Ovary (tissue), 9 donors: ENCODE data around the gene GPR78. TPM values are rescaled to one million over a fixed set of nuclear protein-coding genes. Genes with fewer than 3 reads are reported as not detected.

Experiments
- DNase-seq, 5 donors: peaks; one replicate each; pipeline ENCODE4 v3.0.0-alpha.2; 2019 to 2020
- H3K27ac ChIP-seq, 2 donors: fragments of 200-600 bp; one replicate each; pipeline versions ENCODE4 v1.5.1 to v1.8.0; 2019 to 2022
- H3K27me3 ChIP-seq: fragments of 200-600 bp; one replicate; pipeline ENCODE4 v1.8.0; 2022
- H3K36me3 ChIP-seq: fragments of 200-600 bp; sonication (generic); one replicate; pipeline ENCODE4 v1.5.1; 2019
- H3K4me1 ChIP-seq: one replicate; pipeline ENCODE4 v1.8.1; 2013; ENCODE audit warnings: mild to moderate bottlenecking, moderate library complexity; ENCODE audit not compliant: insufficient read depth
- H3K4me3 ChIP-seq: fragments of 200-600 bp; sonication (generic); one replicate; pipeline ENCODE4 v1.5.1; 2017
- H3K9me3 ChIP-seq, 2 donors: fragments of 200-600 bp in 1 of 2; sonication (generic) in 1 of 2; one replicate each; pipeline versions ENCODE4 v1.5.1 to v1.8.1; 2013 to 2019; ENCODE audit warnings: mild to moderate bottlenecking in 1 of 2, moderate library complexity in 1 of 2
- EP300 ChIP-seq: sonication (generic); formaldehyde crosslinking; IDR thresholded peaks from one replicate; pipeline ENCODE4 v1.6.1; 2017; ENCODE audit warnings: antibody characterized with exemption
- POLR2A ChIP-seq: fragments of 450-650 bp; IDR thresholded peaks from one replicate; pipeline ENCODE4 v1.6.1; 2017; ENCODE audit warnings: antibody characterized with exemption, mild to moderate bottlenecking, moderate library complexity
- WGBS, 3 donors: extraction: QIAGEN DNeasy Blood & Tissue Kit in 1 of 3; methylation state at CpG; one replicate each; pipeline versions ENCODE4 v1.1.5 to v1.1.7; 2013 to 2017; 5-methylcytosine and 5-hydroxymethylcytosine counted together
- intact Hi-C, 4 donors: fragments of 100-400 bp; cut with DNase I; formaldehyde crosslinking; loops; one replicate each; pipeline versions ENCODE4 v1.11.0 to v1.15.1; 2022 to 2023
- polyA plus RNA-seq, 2 donors: library from polyadenylated mRNA; stranded (reverse); fragments of 200-250 nt in 1 of 2; fragments of 350-450 nt in 1 of 2; fragmentation: Illumina TruSeq in 1 of 2; extraction: RNeasy Lipid Tissue Mini Kit (QIAGEN cat#74804) in 1 of 2; gene quantifications; one replicate each; pipeline ENCODE4 v1.2.3, GENCODE V29; 2013 to 2014
- total RNA-seq, 7 donors: library from RNA; depleted of rRNA in 2 of 7; stranded (reverse); fragments of >200 nt in 2 of 7; fragmentation: NEBNext Ultra II Directional in 3 of 7; extraction: Animal tissue kit (Norgen Biotek cat#: 25700) in 3 of 7; gene quantifications; one replicate each; pipeline versions ENCODE4 v1.1.0 to v1.2.4, GENCODE V29; 2016 to 2023
- TF ChIP-seq, protein P1 (sequence below), 3 donors: fragments of 450-650 bp in 2 of 3; fragments of 200-600 bp in 1 of 3; IDR thresholded peaks; one replicate each; pipeline versions ENCODE4 v1.5.1 to v1.8.0; 2016 to 2022; ENCODE audit warnings: antibody characterized with exemption in 3 of 3, mild to moderate bottlenecking in 1 of 3
- donor health status: DM: no; HTN: no; CAD: no; lungs with moderate emphysema.
- donor health status: DM: no; HTN: no; CAD: no.
- donor health status: Bipolar disorder and iron deficiency.
- donor health status: DM: yes; HTN: yes; CAD: no.
- donor health status: DM: no; HTN: no; CAD: no.
- donor health status: DM: yes; HTN: yes; CAD: no.

Gene GPR78
- total and polyA plus RNA-seq, 9 donors: 1.0 to 14.7 (median 5.4) TPM

DNA sequence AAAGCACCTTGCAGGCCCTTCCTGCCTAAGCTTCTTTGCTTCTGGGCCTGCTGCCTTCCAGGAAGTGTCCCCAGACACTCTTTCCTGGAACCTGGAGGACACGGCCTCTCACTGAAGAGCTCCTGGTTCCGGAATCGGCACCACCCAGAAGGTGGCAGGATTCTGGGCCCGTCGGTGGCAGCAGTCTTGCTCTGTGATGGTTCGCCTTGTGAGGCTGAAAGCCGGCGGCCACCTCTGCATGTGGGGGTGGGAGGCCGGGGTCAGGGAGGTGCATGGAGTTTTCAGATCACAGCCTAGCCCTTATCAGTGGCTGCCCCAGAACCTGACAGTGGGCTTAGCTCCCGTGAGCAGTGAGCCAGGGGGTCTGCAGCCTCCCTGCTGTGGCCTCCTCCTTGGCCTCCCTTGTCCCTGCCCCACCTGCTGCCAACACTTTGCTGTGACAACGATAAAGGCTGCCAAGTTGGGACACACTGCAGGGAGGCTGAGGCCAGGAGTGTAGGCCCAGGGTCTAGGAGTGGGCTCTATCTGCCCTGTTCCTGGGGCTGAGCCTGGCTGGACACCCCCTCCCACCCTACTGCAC is 30.8 kb upstream of the GPR78 start:
- Histone ChIP-seq H3K36me3 (no peaks in the 10 kb centered on the region), H3K9me3 (no peaks in the 10 kb centered on the region), H3K4me1 (peaks cover 5% of the 10 kb centered on the region), H3K27me3 (no peaks in the 10 kb centered on the region), H3K4me3 (no peak overlapping the region), H3K27ac (no peak overlapping the region)
- WGBS, 3 donors: 76 to 87% (median 81%) methylated on average over 11 of the region's 11 CpGs
- TF ChIP-seq, protein P1, sequence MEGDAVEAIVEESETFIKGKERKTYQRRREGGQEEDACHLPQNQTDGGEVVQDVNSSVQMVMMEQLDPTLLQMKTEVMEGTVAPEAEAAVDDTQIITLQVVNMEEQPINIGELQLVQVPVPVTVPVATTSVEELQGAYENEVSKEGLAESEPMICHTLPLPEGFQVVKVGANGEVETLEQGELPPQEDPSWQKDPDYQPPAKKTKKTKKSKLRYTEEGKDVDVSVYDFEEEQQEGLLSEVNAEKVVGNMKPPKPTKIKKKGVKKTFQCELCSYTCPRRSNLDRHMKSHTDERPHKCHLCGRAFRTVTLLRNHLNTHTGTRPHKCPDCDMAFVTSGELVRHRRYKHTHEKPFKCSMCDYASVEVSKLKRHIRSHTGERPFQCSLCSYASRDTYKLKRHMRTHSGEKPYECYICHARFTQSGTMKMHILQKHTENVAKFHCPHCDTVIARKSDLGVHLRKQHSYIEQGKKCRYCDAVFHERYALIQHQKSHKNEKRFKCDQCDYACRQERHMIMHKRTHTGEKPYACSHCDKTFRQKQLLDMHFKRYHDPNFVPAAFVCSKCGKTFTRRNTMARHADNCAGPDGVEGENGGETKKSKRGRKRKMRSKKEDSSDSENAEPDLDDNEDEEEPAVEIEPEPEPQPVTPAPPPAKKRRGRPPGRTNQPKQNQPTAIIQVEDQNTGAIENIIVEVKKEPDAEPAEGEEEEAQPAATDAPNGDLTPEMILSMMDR (IDR thresholded peaks at IDR 0.05): no peak
- TF ChIP-seq EP300 (no peak), POLR2A (no peak)
- intact Hi-C loops: no loop called here
- peak in 1 of 5 donors; percentile 12 for DNase-seq

DNA sequence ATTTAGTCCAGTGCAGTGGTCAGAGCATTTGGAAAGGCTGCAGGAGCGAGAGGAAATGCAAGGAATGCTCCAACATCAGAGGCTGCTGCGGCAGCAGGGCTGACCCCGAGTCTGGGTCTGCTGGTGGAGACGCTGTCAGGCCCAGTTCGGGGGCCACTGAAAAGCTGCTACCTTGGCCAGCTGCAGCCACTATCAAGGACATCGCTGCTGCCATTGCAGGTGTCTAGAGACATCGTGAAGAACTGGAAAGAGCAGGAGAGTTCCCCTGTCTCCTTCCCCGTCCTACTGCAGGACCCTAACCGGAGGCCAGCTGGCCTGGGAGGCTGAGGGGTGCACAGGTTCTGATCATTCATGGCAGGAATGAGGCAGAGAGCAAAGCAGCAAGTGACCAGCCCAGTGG is 29.5 kb upstream of the GPR78 start:
- no peak overlapping the region for H3K4me3 ChIP-seq
- peak in 1 of 5 donors; percentile 28 for DNase-seq
- no peaks in the 10 kb centered on the region for H3K9me3 ChIP-seq
- 51 to 66% (median 60%) methylated on average over 9 of the region's 9 CpGs for WGBS, 3 donors
- H3K4me1 ChIP-seq: peaks cover 5% of the 10 kb centered on the region
- no peaks in the 10 kb centered on the region for H3K27me3 ChIP-seq
- TF ChIP-seq EP300: no peak
- no peak for TF ChIP-seq POLR2A
- TF ChIP-seq, protein P1 (IDR thresholded peaks at IDR 0.05): no peak
- H3K27ac ChIP-seq: no peak overlapping the region
- H3K36me3 ChIP-seq: no peaks in the 10 kb centered on the region
- intact Hi-C loops: no loop called here

DNA sequence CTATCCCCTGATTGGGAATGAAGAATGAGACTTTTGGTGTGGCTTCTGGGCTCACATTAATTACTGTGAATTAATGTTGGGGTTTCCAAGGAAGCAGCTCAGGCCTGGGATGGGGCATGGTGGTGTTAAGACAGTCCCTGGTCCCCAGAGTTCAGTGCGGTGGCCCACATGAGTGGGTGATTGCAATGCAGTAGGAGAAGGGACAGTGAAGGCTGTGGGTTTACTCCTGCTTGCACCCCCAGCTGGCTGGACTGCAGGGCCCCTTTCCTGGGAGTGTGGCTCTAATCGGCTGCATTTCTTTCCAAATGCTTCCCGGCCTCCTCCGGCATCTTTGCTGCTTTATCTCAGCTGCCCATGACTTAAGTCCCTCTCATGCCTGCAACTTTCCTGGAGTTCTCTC is 28.2 kb upstream of the GPR78 start:
- Histone ChIP-seq H3K27me3 (no peaks in the 10 kb centered on the region), H3K27ac (no peak overlapping the region), H3K9me3 (no peaks in the 10 kb centered on the region), H3K36me3 (no peaks in the 10 kb centered on the region), H3K4me3 (no peak overlapping the region), H3K4me1 (peaks cover 5% of the 10 kb centered on the region)
- 74 to 90% (median 76%) methylated on average over 4 of the region's 4 CpGs for WGBS, 3 donors
- intact Hi-C loops: no loop called here
- DNase-seq: peak in 2 of 5 donors; percentile 7 to 11
- TF ChIP-seq, protein P1 (IDR thresholded peaks at IDR 0.05): no peak
- TF ChIP-seq POLR2A (no peak), EP300 (no peak)

DNA sequence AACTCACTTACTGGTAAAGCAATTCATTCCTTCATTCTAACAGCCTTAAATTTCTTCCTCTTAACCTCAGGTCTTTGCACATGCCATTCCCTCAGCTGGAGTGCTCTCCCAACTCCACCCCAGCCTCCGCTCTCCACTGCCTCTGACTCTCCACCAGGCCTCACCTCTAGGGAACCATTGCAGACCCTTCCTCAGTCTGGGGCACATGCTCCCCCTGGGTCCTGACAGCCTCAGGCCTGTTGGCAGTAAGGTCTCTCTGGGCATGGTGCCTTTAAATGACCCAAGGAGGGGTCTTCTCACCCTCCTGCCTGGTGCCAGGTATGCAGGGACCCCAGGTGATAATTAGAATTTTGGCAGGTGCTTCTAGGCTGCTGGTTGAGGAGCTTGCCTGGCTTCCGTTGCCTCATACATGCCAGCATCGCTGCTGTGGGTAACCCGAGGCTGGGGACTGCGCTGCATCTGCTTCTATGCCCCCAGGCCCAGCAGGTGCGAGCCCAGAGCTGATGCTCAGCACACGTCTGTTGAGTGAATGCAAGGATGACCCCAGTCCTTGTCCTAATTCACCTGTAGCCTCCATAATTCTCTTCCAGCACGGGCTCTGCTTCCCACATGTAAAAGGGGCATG is 27.5 kb upstream of the GPR78 start:
- H3K36me3 ChIP-seq: no peaks in the 10 kb centered on the region
- no peaks in the 10 kb centered on the region for H3K27me3 ChIP-seq
- intact Hi-C loops: no loop called here
- TF ChIP-seq, protein P1 (IDR thresholded peaks at IDR 0.05): no peak
- TF ChIP-seq POLR2A (no peak), EP300 (no peak)
- H3K4me1 ChIP-seq: peaks cover 5% of the 10 kb centered on the region
- no peak overlapping the region for H3K4me3 ChIP-seq
- H3K27ac ChIP-seq: no peak overlapping the region
- 83 to 92% (median 90%) methylated on average over 8 of the region's 8 CpGs for WGBS, 3 donors
- H3K9me3 ChIP-seq: no peaks in the 10 kb centered on the region
- DNase-seq: peak in 2 of 5 donors; percentile 8 to 25
